Upper lobe of left lung (tissue), 4 donors: ENCODE data around the gene PPP6R3.

Source experiments
- CTCF ChIP-seq, 6 experiments: fragments of 450-650 bp in 4 of 6; fragments of 200-600 bp in 2 of 6; sonication (generic) in 2 of 6; IDR thresholded peaks; one replicate each; pipeline ENCODE4 v1.5.1; 2016 to 2019; ENCODE audit warnings: antibody characterized with exemption in 6 of 6
- POLR2A ChIP-seq, 4 donors: fragments of 450-650 bp; IDR thresholded peaks; one replicate each; pipeline ENCODE4 v1.5.1; 2016 to 2017; ENCODE audit warnings: antibody characterized with exemption in 4 of 4, mild to moderate bottlenecking in 2 of 4

- no peak for TF ChIP-seq CTCF (IDR thresholded peaks at IDR 0.05)
- TF ChIP-seq POLR2A (IDR thresholded peaks at IDR 0.05) = no peak
Measured at GRCh38 chr11:68539395-68539794, 78.8 kb downstream of the PPP6R3 start.
